ENCODE results near the gene PDXP.

PDXP gene

GRCh38 chr22:37629928-37630327 is 28.6 kb upstream of the PDXP start:
- DNase-seq = no peak

- DNase-seq = no peak
These were observed 27.6 kb upstream of the PDXP start for GRCh38 chr22:37630839-37631435.

- DNase-seq = no peak
These were observed 26.9 kb upstream of the PDXP start for GRCh38 chr22:37631448-37632173.

- DNase-seq = no peak
These were observed 26.1 kb upstream of the PDXP start for GRCh38 chr22:37632174-37633088.

GRCh38 chr22:37633089-37633624 is 25.4 kb upstream of the PDXP start:
- DNase-seq = no peak

GRCh38 chr22:37633625-37634416 is 24.7 kb upstream of the PDXP start:
- DNase-seq = peak; percentile 82

- no peak for DNase-seq
These were observed 24.1 kb upstream of the PDXP start for GRCh38 chr22:37634417-37634924.

- DNase-seq = no peak
These were observed 23.4 kb upstream of the PDXP start for GRCh38 chr22:37635157-37635556.

GRCh38 chr22:37636186-37636948 is 22.2 kb upstream of the PDXP start:
- DNase-seq = no peak

GRCh38 chr22:37636949-37637273 is 21.6 kb upstream of the PDXP start:
- DNase-seq = no peak

GRCh38 chr22:37638391-37639069 is 20.0 kb upstream of the PDXP start:
- no peak for DNase-seq

- no peak for DNase-seq
These were observed 19.3 kb upstream of the PDXP start, which contains the start of gene SH3BP1 for GRCh38 chr22:37639070-37639760. TSS of gene SH3BP1 (plus strand) at chr22:37639669. CDS start at chr22:37639788, 119 bp downstream.

- DNase-seq = no peak
These were observed 18.5 kb upstream of the PDXP start for GRCh38 chr22:37639771-37640590.

- no peak for DNase-seq
These were observed 17.6 kb upstream of the PDXP start for GRCh38 chr22:37640591-37641560.

GRCh38 chr22:37641561-37641949 is 17.0 kb upstream of the PDXP start:
- DNase-seq = no peak

GRCh38 chr22:37643225-37643847 is 15.2 kb upstream of the PDXP start:
- DNase-seq = no peak

GRCh38 chr22:37647317-37647716 is 11.2 kb upstream of the PDXP start:
- DNase-seq = no peak

GRCh38 chr22:37647928-37648327 is 10.6 kb upstream of the PDXP start:
- no peak for DNase-seq
